HUES48 (cell line): Measurements from ENCODE around the gene RNF145.
"Not testable (repeated sequence)": the region's sequence is repeated elsewhere in the genome, so short reads cannot be mapped to it uniquely, and the experiment has no call there.

Experiments used
- H3K27ac ChIP-seq: one replicate; pipeline ENCODE4 v1.7.0; 2013; ENCODE audit warnings: low read depth, low read length, inconsistent platforms
- H3K27me3 ChIP-seq: 2 replicates; pipeline ENCODE4 v1.6.1; 2013; ENCODE audit warnings: mild to moderate bottlenecking, low read length; ENCODE audit not compliant: control insufficient read depth, insufficient read depth
- H3K36me3 ChIP-seq: 2 replicates; pipeline ENCODE4 v1.6.1; 2013; ENCODE audit warnings: low read length; ENCODE audit not compliant: control insufficient read depth, insufficient read depth
- H3K4me1 ChIP-seq: 2 replicates; pipeline ENCODE4 v1.6.1; 2013; ENCODE audit warnings: mild to moderate bottlenecking, low read length; ENCODE audit not compliant: control insufficient read depth, insufficient read depth
- H3K4me3 ChIP-seq: 2 replicates; pipeline ENCODE4 v1.5.1; 2013; ENCODE audit warnings: mild to moderate bottlenecking, low read depth, low read length
- H3K9ac ChIP-seq: 2 replicates; pipeline ENCODE4 v1.6.1; 2013; ENCODE audit warnings: mild to moderate bottlenecking, low read depth, low read length, moderate library complexity
- H3K9me3 ChIP-seq: 2 replicates; pipeline ENCODE4 v1.6.1; 2013; ENCODE audit warnings: low read length; ENCODE audit not compliant: control insufficient read depth, insufficient read depth

RNF145 gene

GRCh38 chr5:159241946-159242552 lies 32.7 kb upstream of the RNF145 start:
- no peaks in the 10 kb centered on the region for H3K36me3 ChIP-seq
- no peak overlapping the region for H3K9ac ChIP-seq
- no peak overlapping the region for H3K4me3 ChIP-seq
- H3K9me3 ChIP-seq: no peaks in the 10 kb centered on the region
- no peak overlapping the region for H3K27ac ChIP-seq
- H3K27me3 ChIP-seq: peaks cover 3% of the 10 kb centered on the region; the same call in 1 of the 2 replicates
- no peaks in the 10 kb centered on the region for H3K4me1 ChIP-seq

GRCh38 chr5:159240301-159240870 lies 31.0 kb upstream of the RNF145 start:
- Histone ChIP-seq H3K36me3 (no peaks in the 10 kb centered on the region), H3K9me3 (no peaks in the 10 kb centered on the region), H3K27me3 (peaks cover under 1% of the 10 kb centered on the region; the same call in 1 of the 2 replicates), H3K4me1 (no peaks in the 10 kb centered on the region), H3K9ac (no peak overlapping the region), H3K27ac (no peak overlapping the region), H3K4me3 (no peak overlapping the region)

- H3K27me3 ChIP-seq: peaks cover 35% of the 10 kb centered on the region
- not testable (repeated sequence) for H3K9ac ChIP-seq, H3K4me3 ChIP-seq, H3K9me3 ChIP-seq, H3K4me1 ChIP-seq, H3K36me3 ChIP-seq, H3K27ac ChIP-seq
These were observed 26.6 kb upstream of the RNF145 start for GRCh38 chr5:159235871-159236520.

- H3K27ac ChIP-seq: no peak overlapping the region
- H3K4me3 ChIP-seq: no peak overlapping the region
- no peak overlapping the region for H3K9ac ChIP-seq
- peaks cover 83% of the 10 kb centered on the region for H3K27me3 ChIP-seq
- peaks cover 8% of the 10 kb centered on the region; the same call in 1 of the 2 replicates for H3K4me1 ChIP-seq
- H3K36me3 ChIP-seq: no peaks in the 10 kb centered on the region
- no peaks in the 10 kb centered on the region for H3K9me3 ChIP-seq
These were observed 21.8 kb upstream of the RNF145 start for GRCh38 chr5:159231167-159231566.

- Histone ChIP-seq H3K36me3 (no peaks in the 10 kb centered on the region), H3K9me3 (no peaks in the 10 kb centered on the region), H3K9ac (no peak overlapping the region), H3K4me3 (no peak overlapping the region), H3K27me3 (peaks cover 88% of the 10 kb centered on the region), H3K4me1 (peaks cover 8% of the 10 kb centered on the region; the same call in 1 of the 2 replicates), H3K27ac (no peak overlapping the region)
These were observed 21.3 kb upstream of the RNF145 start for GRCh38 chr5:159230657-159231056.

GRCh38 chr5:159228097-159228496 lies 18.7 kb upstream of the RNF145 start:
- not testable (repeated sequence) for H3K27ac ChIP-seq, H3K4me1 ChIP-seq, H3K36me3 ChIP-seq, H3K9me3 ChIP-seq, H3K4me3 ChIP-seq, H3K9ac ChIP-seq
- H3K27me3 ChIP-seq: peaks cover 99% of the 10 kb centered on the region

- H3K9ac ChIP-seq: no peak overlapping the region
- H3K27ac ChIP-seq: no peak overlapping the region
- H3K27me3 ChIP-seq: peaks cover 96% of the 10 kb centered on the region
- H3K36me3 ChIP-seq: no peaks in the 10 kb centered on the region
- H3K4me3 ChIP-seq: no peak overlapping the region
- H3K4me1 ChIP-seq: peaks cover 8% of the 10 kb centered on the region; the same call in 1 of the 2 replicates
- no peaks in the 10 kb centered on the region for H3K9me3 ChIP-seq
These were observed 18.1 kb upstream of the RNF145 start for GRCh38 chr5:159227452-159227851.

- Histone ChIP-seq H3K27me3 (peaks cover 89% of the 10 kb centered on the region), H3K9ac (no peak overlapping the region)
These were observed 17.1 kb upstream of the RNF145 start for GRCh38 chr5:159226451-159226850.

GRCh38 chr5:159224471-159224870 lies 15.1 kb upstream of the RNF145 start:
- Histone ChIP-seq H3K4me3 (no peak overlapping the region), H3K4me1 (peaks cover 8% of the 10 kb centered on the region; the same call in 1 of the 2 replicates), H3K27ac (no peak overlapping the region), H3K9ac (no peak overlapping the region), H3K27me3 (peaks cover 69% of the 10 kb centered on the region), H3K36me3 (no peaks in the 10 kb centered on the region), H3K9me3 (no peaks in the 10 kb centered on the region)

More at GRCh38 chr5:159226451-159226850, 17.1 kb upstream of the RNF145 start:
- no peaks in the 10 kb centered on the region for H3K36me3 ChIP-seq
- peaks cover 8% of the 10 kb centered on the region; the same call in 1 of the 2 replicates for H3K4me1 ChIP-seq
- H3K9me3 ChIP-seq: no peaks in the 10 kb centered on the region
- no peak overlapping the region for H3K4me3 ChIP-seq
- no peak overlapping the region for H3K27ac ChIP-seq

GRCh38 chr5:159223469-159223868 lies 14.1 kb upstream of the RNF145 start:
- no peaks in the 10 kb centered on the region for H3K9me3 ChIP-seq
- peaks cover 4% of the 10 kb centered on the region; the same call in 1 of the 2 replicates for H3K4me1 ChIP-seq
- H3K4me3 ChIP-seq: no peak overlapping the region
- peaks cover 59% of the 10 kb centered on the region for H3K27me3 ChIP-seq
- no peak overlapping the region for H3K9ac ChIP-seq
- no peaks in the 10 kb centered on the region for H3K36me3 ChIP-seq
- H3K27ac ChIP-seq: no peak overlapping the region

- Histone ChIP-seq H3K4me3 (no peak overlapping the region), H3K9ac (no peak overlapping the region), H3K27ac (no peak overlapping the region), H3K9me3 (no peaks in the 10 kb centered on the region), H3K27me3 (peaks cover 27% of the 10 kb centered on the region), H3K4me1 (no peaks in the 10 kb centered on the region), H3K36me3 (no peaks in the 10 kb centered on the region)
These were observed 10.9 kb upstream of the RNF145 start for GRCh38 chr5:159220206-159220605.
